Mesothelial cell of epicardium (in vitro differentiated cells): ENCODE data around the gene NUP50. TPM values are rescaled to one million over a fixed set of nuclear protein-coding genes. Genes with fewer than 3 reads are reported as not detected.

ENCODE experiments used
- DNase-seq, 2 experiments: peaks; one replicate each; pipeline ENCODE4 v3.0.0; 2021; ENCODE audit warnings: low spot score in 2 of 2; ENCODE audit not compliant: unreplicated experiment in 2 of 2
- H3K27ac Mint-ChIP-seq: 2 replicates; pipeline ENCODE4 v1.8.0; 2021; ENCODE audit warnings: mixed read lengths
- H3K27me3 Mint-ChIP-seq: 2 replicates; pipeline ENCODE4 v1.8.0; 2021; ENCODE audit warnings: low read depth, mixed read lengths
- H3K36me3 Mint-ChIP-seq: 2 replicates; pipeline ENCODE4 v1.8.0; 2021; ENCODE audit warnings: mixed read lengths
- H3K4me1 Mint-ChIP-seq: 2 replicates; pipeline ENCODE4 v1.8.0; 2021; ENCODE audit warnings: mixed read lengths
- H3K4me3 Mint-ChIP-seq: 2 replicates; pipeline ENCODE4 v1.8.0; 2021; ENCODE audit warnings: mild to moderate bottlenecking, moderate library complexity, mixed read lengths
- H3K9me3 Mint-ChIP-seq: 2 replicates; pipeline ENCODE4 v1.8.0; 2021; ENCODE audit warnings: mixed read lengths
- total RNA-seq: library from RNA; stranded (reverse); gene quantifications from 3 replicates; pipeline ENCODE4 v1.2.1, GENCODE V29; 2021
- TF ChIP-seq, protein P1 (sequence below): fragments of 200-600 bp; sonication (generic); IDR thresholded peaks from one replicate; pipeline ENCODE4 v1.5.0; 2021; ENCODE audit warnings: antibody characterized with exemption; ENCODE audit not compliant: unreplicated experiment

The NUP50 gene
- total RNA-seq, 1 donor from 2014 or later: 45.8 TPM

- TF ChIP-seq, protein P1, sequence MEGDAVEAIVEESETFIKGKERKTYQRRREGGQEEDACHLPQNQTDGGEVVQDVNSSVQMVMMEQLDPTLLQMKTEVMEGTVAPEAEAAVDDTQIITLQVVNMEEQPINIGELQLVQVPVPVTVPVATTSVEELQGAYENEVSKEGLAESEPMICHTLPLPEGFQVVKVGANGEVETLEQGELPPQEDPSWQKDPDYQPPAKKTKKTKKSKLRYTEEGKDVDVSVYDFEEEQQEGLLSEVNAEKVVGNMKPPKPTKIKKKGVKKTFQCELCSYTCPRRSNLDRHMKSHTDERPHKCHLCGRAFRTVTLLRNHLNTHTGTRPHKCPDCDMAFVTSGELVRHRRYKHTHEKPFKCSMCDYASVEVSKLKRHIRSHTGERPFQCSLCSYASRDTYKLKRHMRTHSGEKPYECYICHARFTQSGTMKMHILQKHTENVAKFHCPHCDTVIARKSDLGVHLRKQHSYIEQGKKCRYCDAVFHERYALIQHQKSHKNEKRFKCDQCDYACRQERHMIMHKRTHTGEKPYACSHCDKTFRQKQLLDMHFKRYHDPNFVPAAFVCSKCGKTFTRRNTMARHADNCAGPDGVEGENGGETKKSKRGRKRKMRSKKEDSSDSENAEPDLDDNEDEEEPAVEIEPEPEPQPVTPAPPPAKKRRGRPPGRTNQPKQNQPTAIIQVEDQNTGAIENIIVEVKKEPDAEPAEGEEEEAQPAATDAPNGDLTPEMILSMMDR: no peak
- Mint-ChIP-seq H3K4me3 (no peak overlapping the region), H3K36me3 (no peaks in the 10 kb centered on the region), H3K27me3 (no peaks in the 10 kb centered on the region), H3K27ac (no peak overlapping the region), H3K9me3 (no peaks in the 10 kb centered on the region), H3K4me1 (no peaks in the 10 kb centered on the region)
- no peak for DNase-seq
These were observed 61.4 kb downstream of the NUP50 start for GRCh38 chr22:45224988-45225731.

- no peaks in the 10 kb centered on the region for H3K4me1 Mint-ChIP-seq
- H3K27me3 Mint-ChIP-seq: no peaks in the 10 kb centered on the region
- H3K4me3 Mint-ChIP-seq: no peak overlapping the region
- no peaks in the 10 kb centered on the region for H3K36me3 Mint-ChIP-seq
- DNase-seq: no peak
- H3K27ac Mint-ChIP-seq: no peak overlapping the region
- TF ChIP-seq, protein P1: no peak
- no peaks in the 10 kb centered on the region for H3K9me3 Mint-ChIP-seq
These were observed 62.2 kb downstream of the NUP50 start for GRCh38 chr22:45225732-45226502.

GRCh38 chr22:45226503-45227186 is 62.9 kb downstream of the NUP50 start:
- no peak overlapping the region for H3K27ac Mint-ChIP-seq
- H3K27me3 Mint-ChIP-seq: no peaks in the 10 kb centered on the region
- no peaks in the 10 kb centered on the region for H3K36me3 Mint-ChIP-seq
- DNase-seq: no peak
- TF ChIP-seq, protein P1: no peak
- no peak overlapping the region for H3K4me3 Mint-ChIP-seq
- H3K4me1 Mint-ChIP-seq: peaks cover 3% of the 10 kb centered on the region
- no peaks in the 10 kb centered on the region for H3K9me3 Mint-ChIP-seq

DNA sequence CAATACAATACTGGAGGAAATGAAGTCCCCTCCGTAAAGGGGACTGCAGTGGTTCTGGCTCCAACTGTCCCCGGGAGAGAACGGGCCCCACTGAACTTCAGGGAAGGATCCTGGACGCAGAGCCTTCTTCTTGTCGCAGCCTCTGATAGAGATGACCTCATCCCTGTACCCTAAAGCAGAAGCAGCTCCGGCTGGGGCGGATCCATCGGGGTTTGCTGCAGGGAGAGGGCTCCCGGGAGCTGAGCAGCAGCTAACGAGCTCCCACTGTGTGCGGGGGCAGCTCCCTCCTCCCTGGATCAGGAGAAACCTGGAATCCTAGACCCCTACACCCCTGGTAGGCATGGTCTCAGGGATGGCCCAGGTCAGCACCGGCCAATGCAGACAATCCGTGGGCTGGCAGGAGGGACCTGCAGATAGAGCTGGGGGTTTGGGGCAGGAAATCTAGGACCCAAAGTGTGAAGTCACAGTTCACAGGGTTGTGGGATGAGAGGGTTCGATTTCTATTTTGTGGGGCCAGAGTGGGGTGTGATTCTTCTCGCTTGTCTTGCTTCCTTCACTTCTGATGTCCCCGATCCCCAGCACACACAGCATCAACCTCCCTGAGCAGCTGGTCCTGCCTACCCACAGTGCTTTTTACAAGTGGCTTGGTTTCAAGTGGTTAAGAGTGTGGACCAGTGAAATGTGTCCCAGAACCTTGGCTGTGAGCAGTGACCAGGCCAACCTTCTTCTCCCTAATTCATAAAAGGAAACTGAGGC is 64.1 kb downstream of the NUP50 start:
- Mint-ChIP-seq H3K4me3 (no peak overlapping the region), H3K36me3 (no peaks in the 10 kb centered on the region), H3K27ac (no peak overlapping the region), H3K9me3 (no peaks in the 10 kb centered on the region), H3K27me3 (no peaks in the 10 kb centered on the region), H3K4me1 (peaks cover 3% of the 10 kb centered on the region)
- TF ChIP-seq, protein P1: no peak
- no peak for DNase-seq

DNA sequence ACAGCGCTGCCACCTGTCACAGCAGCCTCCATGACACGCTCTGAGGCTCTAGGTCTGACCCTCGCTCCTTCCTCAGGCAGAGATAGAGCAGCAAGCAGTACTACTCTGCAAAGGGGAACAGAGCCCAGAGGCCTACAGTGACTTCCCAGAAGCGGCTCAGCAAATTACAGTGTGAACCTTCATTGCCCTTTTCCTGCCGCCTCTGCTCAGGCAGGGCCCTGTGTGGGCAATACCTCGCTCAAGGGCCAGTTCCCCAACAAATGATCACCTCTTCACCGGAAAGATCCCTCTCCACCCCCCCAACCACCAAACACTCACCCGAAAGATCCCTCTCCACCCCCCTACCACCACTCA is 64.7 kb downstream of the NUP50 start:
- no peak for DNase-seq
- Mint-ChIP-seq H3K4me1 (peaks cover 3% of the 10 kb centered on the region), H3K27me3 (no peaks in the 10 kb centered on the region), H3K27ac (no peak overlapping the region), H3K9me3 (no peaks in the 10 kb centered on the region), H3K36me3 (no peaks in the 10 kb centered on the region), H3K4me3 (no peak overlapping the region)
- TF ChIP-seq, protein P1: no peak
